G401 (cell line): ENCODE results near the gene OCA2. TPM values are rescaled to one million over a fixed set of nuclear protein-coding genes. Genes with fewer than 3 reads are reported as not detected.
"Not testable (repeated sequence)": the region's sequence is repeated elsewhere in the genome, so short reads cannot be mapped to it uniquely, and the experiment has no call there.

Experiments used
- DNase-seq: peaks from one replicate; pipeline ENCODE4 v3.0.0-alpha.2; 2015; ENCODE audit warnings: low spot score
- in situ Hi-C: cut with HindIII; loops from 2 replicates; pipeline ENCODE4 v1.10.0; 2016; ENCODE audit warnings: low sequenced_read_pairs, mixed read lengths
- total RNA-seq: library from RNA; depleted of rRNA; stranded (reverse); fragments of >200 nt; shearing (Covaris generic); gene quantifications from 2 replicates; pipeline ENCODE4 v1.2.3, GENCODE V29; 2014

Gene OCA2
- total RNA-seq, 1 experiment from 2014 or later, result 4.1 TPM

DNA sequence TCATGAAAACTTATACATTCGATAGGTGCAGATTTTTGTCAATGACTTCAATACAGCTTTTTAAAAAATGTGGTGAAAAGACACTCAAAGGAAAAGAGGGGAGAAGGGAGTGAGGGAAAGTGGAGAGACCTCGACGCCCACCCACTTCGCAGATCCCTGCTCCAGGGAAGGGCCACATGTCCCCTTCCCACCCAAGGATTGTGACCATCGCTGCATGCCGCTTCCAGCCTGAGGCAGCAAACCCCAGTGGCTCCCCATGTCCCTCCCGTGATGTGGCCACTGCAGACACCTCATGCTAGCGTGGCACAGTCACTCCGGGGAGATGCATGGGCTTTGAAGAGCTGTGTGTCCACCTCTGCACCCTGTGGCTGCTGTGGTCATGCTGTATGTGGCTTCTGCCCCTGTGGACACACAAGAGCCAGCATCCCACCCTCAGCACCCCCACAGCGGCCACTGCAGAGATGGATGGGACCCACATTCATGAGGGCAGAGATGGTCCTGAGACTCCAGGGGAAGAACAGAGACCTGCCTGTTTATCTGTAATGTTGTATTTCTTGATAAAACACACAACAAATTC is 230.2 kb downstream of the OCA2 start:
- DNase-seq, result no peak
- in situ Hi-C loops, result no loop called here

DNA sequence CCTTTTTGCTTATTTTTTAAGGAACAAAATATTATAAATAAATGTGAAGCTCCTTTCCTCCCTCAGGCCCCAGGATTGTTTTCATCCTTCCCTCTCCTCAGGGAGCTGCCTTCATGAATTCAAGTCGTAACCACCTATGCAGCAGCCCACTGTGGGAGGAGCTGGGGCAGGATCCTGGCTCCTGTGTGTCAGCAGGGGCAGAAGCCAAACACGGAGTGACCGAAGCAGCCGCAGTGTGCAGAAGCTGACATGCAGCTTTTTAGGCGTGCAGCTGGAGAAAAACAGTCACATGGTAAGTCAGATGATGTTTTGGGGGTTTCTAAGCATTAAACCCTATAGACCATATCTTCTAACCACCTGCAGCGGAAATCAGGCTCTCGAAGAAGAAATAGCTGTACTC is 231.3 kb downstream of the OCA2 start:
- in situ Hi-C loops, result no loop called here
- DNase-seq, result no peak

DNA sequence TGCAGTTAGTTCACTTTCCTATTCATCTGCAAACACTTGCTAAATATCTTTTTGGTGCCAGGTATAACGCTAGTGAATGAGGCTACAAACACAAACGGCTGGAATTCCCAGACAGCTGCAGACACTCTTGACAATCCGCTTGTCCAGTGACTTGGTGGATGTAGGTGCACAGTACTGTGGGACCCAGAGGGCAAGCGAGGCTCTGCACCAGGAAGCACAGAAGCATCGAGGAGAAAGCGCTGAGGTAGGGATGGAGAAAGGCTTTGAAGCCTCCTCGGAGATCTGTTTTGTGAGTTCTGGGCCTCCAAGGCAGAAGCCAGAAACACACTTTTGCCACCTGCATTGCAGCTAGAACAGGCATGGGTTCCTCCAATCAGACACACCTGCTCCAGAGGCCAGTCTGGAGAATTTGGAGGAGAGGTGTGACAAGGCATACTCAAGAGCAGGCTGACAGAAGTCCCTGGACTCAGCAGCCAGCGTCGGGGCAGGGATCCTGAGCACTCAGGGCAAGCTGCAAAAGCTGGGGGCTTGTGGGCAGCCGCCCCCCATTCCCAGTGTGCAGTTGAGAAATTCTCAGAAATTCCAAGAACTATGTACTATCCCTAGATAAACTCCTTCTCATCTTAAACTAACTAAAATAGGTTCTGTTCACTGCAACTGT is 232.5 kb downstream of the OCA2 start:
- no peak for DNase-seq
- in situ Hi-C loops, result no loop called here

GRCh38 chr15:27865926-27866325 is 233.2 kb downstream of the OCA2 start:
- no peak for DNase-seq
- in situ Hi-C loops, result no loop called here

DNA sequence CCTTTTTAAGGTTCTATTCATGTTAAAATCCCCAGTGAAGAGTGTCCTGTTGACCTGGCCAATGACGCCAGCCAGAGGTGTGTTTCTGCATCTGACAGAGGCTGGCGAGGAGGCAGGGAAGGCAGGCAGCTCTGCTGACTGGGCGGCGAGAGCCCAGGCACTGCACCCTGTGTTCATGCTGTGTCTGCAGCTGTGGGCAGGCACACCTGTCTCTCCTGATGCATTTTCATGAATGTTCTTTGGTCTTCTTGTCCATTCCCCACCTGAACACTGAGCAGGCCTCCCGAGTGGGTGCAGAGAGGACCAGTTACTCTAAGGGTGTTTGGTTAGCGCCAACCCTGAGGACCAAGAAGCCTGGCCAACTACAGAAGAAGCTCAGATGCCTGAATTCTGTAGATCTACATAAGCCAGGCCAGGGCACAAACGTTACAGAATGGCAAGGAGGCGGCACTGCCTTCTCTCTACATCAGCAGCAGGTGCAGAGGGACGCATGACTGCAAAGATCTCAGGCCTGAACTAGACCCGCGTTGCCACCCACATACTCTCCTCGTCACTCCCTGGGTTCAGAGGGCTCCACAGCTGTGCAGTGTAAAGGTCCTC is 233.7 kb downstream of the OCA2 start:
- in situ Hi-C loops, result no loop called here
- DNase-seq, result no peak

- in situ Hi-C loops, result no loop called here
- DNase-seq, result no peak
Measured at GRCh38 chr15:27864719-27865118, 234.4 kb downstream of the OCA2 start.

DNA sequence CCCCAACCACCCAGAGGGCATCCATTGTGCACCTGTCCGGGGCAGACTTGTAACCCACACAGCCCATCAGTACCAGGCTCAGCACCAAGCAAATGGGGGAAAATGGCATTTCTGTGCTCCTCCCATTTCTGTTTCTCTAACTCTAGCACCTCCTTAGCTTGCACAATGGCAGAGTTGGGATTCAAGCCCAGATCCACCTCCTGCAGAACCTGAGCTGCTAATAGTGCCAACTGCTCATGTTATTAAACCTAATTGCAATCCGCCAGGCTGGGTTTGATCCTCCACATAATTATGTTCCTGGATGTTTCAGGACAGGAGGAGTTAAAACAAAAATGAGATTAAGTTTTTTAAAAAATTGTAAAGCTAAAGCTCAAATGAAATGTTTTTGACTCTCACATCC is 235.0 kb downstream of the OCA2 start:
- in situ Hi-C loops, result no loop called here
- DNase-seq, result peak; percentile 84

- no peak for DNase-seq
- in situ Hi-C loops, result no loop called here
Measured at GRCh38 chr15:27863000-27863399, 236.1 kb downstream of the OCA2 start.

DNA sequence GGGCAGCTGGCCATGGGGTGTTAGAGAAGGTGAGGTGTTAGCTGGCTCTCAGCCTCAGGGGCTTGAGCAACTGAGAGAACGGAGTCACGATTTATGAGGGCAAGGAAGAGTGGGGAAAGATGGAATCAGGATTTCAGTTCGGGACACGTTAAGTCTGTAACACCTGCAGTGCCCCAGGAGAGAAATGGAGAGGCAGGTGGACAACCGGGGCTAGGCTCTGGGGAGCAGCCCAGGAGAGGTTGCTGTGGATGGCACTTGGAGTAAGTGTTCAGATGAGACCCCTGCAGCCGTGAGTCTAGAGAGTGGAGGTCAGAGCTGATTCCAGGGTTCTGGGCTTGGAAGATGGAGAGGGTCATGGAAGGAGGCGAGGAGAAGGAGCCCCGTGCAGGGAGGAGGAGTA is 237.9 kb downstream of the OCA2 start:
- in situ Hi-C loops, result no loop called here
- DNase-seq, result no peak

- DNase-seq, result no peak
- in situ Hi-C loops, result no loop called here
Measured at GRCh38 chr15:27855137-27855536, 244.0 kb downstream of the OCA2 start.

DNA sequence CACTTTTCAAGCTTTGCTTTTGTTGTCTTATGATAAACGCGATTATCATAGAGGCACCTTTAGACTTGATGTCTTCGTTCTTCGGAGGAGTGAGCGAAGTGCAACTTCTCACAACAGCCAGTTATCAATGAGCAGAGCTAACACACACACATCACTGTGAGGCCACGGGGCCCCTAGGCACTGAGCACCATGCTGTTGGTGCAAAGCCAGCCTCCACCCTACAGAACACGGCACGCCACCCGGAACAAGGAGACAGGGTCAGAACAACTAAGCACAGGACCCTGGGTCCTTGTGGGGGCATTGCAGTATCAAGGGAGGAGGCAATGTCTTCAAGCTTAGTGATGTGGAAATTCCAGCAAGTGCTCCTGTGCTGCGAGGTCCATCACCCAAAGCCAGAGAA is 244.5 kb downstream of the OCA2 start:
- DNase-seq, result no peak
- in situ Hi-C loops, result no loop called here

- in situ Hi-C loops, result no loop called here
- DNase-seq, result no peak
Measured at GRCh38 chr15:27853624-27854455, 245.3 kb downstream of the OCA2 start.

DNA sequence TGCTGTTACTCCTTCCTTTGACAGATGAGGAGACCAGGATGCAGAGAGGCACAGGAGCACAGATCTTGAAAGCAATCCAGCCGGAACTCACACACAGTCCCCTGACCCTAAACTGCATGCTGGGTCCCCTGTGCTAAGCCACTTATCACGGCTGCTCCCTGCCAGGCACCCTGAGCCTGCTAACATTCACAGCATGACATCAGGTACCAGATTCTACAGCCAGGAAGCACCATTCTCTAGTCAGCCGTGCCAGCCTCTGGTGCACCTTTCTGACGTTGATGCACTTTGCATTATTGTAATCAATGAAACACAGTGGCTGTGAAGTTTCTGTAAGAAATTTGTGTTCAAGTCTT is 247.3 kb downstream of the OCA2 start:
- no peak for DNase-seq
- in situ Hi-C loops, result no loop called here

DNA sequence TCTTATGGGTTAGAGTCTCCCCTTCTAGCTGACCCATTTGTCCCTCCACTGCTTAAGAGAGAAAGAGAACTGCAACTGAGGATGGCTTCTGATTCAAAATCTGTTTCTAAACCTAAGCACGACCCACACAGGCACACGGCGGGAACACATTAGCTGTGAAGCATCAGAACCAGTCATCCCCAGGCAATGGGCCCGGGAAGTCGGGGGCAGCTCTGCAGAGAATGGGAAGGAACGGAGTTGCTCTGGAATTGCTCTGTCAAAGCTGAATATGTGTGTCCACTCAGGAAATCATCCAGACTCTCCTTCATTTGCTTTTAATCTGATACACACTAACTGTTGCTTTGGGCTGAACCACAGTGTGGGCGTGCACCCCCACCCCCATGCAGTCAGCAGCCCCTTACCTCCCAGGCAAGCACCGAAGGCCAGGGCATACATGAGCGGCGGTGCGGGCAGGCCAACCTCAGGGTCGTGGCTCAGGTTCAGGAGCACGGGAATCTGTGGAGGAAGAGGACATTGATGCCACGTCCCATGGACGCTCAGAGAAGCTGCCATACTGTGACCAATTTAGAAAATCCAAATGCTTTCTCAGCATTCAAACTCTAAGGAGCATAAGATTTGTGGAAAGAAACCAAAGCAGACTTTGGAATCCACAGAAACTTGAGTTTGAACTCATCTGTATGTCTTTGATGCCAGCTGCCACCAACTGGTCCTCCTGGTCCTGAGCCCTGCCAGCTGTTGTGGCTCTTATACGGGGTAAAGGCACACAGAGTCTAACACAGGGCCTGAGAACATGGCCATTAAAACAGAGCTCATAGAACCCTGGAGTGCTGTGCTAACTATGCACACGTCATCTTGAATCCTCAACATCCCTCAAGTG is 247.9 kb downstream of the OCA2 start:
- no peak for DNase-seq
- in situ Hi-C loops, result no loop called here

DNA sequence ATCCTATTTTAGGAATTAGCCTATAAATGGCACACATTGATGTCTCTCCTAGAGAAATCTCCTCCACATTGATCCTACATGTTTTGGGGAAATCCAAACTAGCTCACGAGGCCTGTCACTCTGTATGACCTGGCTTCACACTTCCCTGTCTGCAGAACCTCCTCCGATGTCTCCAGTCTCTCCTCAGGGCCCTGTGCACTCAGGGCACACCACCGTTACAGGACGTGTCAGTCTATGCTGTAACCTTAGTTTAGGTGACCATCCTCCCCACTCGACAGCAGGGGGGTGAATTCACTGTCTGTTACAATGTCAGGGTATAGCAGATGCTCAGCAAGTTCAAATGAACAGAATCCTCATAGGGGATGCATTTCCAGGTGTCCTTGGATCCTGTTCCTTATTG is 249.1 kb downstream of the OCA2 start:
- in situ Hi-C loops, result no loop called here
- DNase-seq, result no peak

- DNase-seq, in situ Hi-C loops: not testable (repeated sequence)
Measured at GRCh38 chr15:27848936-27849335, 250.2 kb downstream of the OCA2 start.

DNA sequence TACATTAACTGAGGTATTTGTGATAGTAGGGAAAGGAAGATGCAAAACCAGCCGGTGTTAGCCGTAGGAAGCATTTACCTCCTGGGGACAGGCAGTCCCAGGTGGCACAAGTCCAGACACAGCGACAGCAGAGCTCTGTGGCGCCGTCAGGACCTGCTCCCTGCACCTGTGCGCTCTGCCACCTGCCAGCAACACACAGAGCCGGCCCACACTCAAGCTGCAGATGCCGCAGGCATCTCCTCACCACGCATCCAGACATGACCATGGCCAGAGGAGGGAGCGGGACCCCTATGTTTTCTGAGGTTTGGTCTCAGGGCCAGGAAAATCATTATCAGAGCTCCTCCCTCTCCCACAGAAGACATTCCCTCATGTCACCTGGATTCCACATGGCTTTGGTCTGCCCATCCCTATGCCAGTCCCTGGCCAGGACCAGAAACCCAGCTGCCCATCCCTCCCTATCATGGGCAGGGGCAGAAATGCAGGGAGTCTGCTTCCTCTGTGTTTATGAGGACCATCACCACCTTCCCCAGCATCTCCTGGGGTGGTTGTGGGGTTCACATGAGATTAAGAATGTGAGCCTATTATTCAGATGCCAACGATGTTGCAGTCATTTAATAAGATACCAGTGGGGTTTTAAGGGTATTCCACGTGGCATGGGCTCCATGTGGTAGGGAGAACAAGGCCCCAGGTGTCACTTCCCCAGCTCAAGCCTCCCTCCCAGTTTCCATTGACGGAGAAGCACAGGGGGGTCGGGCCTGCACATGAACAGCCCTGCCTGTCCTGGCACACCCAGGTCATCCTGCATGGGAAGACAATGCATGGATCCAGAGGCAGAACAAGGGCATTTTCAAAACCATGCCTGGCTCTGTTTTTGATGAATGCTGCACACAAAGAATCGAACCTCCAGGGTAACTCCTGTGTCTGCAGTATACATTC is 251.1 kb downstream of the OCA2 start:
- peak; percentile 72 for DNase-seq
- in situ Hi-C loops, result no loop called here

DNA sequence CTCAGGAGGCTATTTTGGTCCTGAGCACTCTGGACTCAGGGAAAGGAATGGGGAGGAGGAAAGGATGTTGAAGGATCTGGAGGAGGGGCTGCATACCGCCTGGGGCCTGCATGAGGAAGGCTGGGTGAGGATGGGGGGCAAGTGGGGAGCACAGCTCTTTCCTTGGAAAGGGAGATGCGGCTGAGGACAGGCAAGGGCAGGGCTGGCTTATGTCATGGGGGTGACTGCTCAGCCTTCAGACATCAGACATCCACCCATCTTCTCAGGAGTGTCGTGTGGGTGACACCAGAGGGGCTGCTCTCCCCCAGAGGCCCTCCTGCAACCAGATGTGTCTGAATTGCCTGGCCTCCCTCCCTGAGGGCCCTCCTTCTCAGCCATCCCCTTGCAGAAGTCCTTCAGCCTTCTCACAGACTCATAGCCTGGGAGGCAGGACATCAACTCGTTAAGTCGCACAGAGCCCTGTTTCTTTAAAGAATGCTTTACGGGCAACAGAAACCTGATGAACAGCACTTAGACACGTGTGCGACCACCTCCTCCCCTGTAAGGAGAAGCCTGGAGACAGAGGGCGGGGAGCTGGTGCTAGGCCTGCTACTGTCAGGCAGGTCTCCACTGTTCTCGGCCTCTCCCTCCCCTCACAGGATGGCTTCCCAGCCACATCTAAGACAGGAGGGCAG is 252.3 kb downstream of the OCA2 start:
- in situ Hi-C loops, result no loop called here
- DNase-seq, result no peak
